HL-60 (cell line): ENCODE results near the gene SORCS2.

Experiments used
- POLR2AphosphoS5 ChIP-seq: IDR thresholded peaks from 2 replicates; pipeline ENCODE4 v1.6.1; 2012; ENCODE audit warnings: low read depth
- TF ChIP-seq, protein P1 (sequence below): IDR thresholded peaks from 2 replicates; pipeline ENCODE4 v1.6.1; 2012; ENCODE audit warnings: low read depth; ENCODE audit not compliant: insufficient replicate concordance
- TF ChIP-seq, protein P2 (sequence below): IDR thresholded peaks from one replicate; pipeline ENCODE4 v1.5.1; 2011; ENCODE audit warnings: low read length, control low read depth, inconsistent platforms; ENCODE audit not compliant: insufficient read depth

DNA sequence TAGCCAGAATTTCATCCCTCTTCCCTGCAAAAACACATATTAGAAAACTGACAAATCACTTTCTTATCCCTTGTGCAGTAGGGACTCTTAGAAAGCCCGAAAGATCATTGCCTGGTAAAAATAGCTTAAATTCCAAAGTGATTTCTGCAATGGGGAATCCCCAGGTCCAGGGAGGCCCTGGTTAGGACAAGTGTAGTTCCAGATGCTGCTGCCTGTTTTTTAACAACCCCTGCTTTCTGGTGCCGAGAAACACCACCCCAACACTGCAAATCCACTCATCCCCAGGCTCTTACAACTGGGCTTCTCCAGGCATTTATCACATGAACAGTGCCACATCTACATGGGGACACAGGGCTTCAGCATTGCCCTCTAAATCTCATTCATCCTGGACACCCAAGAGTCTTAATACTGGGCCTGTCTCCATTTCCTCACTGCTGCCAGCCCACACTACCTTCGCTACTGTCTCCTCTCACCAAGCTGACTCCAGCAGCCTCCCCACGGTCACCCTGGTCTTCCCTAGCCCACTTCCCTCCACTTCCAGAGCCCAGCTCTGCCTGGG lies 354.6 kb downstream of the SORCS2 start:
- TF ChIP-seq, protein P1, sequence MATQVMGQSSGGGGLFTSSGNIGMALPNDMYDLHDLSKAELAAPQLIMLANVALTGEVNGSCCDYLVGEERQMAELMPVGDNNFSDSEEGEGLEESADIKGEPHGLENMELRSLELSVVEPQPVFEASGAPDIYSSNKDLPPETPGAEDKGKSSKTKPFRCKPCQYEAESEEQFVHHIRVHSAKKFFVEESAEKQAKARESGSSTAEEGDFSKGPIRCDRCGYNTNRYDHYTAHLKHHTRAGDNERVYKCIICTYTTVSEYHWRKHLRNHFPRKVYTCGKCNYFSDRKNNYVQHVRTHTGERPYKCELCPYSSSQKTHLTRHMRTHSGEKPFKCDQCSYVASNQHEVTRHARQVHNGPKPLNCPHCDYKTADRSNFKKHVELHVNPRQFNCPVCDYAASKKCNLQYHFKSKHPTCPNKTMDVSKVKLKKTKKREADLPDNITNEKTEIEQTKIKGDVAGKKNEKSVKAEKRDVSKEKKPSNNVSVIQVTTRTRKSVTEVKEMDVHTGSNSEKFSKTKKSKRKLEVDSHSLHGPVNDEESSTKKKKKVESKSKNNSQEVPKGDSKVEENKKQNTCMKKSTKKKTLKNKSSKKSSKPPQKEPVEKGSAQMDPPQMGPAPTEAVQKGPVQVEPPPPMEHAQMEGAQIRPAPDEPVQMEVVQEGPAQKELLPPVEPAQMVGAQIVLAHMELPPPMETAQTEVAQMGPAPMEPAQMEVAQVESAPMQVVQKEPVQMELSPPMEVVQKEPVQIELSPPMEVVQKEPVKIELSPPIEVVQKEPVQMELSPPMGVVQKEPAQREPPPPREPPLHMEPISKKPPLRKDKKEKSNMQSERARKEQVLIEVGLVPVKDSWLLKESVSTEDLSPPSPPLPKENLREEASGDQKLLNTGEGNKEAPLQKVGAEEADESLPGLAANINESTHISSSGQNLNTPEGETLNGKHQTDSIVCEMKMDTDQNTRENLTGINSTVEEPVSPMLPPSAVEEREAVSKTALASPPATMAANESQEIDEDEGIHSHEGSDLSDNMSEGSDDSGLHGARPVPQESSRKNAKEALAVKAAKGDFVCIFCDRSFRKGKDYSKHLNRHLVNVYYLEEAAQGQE = no peak
- TF ChIP-seq, protein P2, sequence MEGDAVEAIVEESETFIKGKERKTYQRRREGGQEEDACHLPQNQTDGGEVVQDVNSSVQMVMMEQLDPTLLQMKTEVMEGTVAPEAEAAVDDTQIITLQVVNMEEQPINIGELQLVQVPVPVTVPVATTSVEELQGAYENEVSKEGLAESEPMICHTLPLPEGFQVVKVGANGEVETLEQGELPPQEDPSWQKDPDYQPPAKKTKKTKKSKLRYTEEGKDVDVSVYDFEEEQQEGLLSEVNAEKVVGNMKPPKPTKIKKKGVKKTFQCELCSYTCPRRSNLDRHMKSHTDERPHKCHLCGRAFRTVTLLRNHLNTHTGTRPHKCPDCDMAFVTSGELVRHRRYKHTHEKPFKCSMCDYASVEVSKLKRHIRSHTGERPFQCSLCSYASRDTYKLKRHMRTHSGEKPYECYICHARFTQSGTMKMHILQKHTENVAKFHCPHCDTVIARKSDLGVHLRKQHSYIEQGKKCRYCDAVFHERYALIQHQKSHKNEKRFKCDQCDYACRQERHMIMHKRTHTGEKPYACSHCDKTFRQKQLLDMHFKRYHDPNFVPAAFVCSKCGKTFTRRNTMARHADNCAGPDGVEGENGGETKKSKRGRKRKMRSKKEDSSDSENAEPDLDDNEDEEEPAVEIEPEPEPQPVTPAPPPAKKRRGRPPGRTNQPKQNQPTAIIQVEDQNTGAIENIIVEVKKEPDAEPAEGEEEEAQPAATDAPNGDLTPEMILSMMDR = no peak
- TF ChIP-seq POLR2AphosphoS5 = no peak
